ENCODE results near the gene CYB561D2. TPM values are rescaled to one million over a fixed set of nuclear protein-coding genes. Genes with fewer than 3 reads are reported as not detected.

The CYB561D2 gene
- total RNA-seq, 3 donors from 2014 or later (not counting 1 experiment from before 2014, with no cell fraction given): 39.6 to 54.0 (median 50.5) TPM

DNA sequence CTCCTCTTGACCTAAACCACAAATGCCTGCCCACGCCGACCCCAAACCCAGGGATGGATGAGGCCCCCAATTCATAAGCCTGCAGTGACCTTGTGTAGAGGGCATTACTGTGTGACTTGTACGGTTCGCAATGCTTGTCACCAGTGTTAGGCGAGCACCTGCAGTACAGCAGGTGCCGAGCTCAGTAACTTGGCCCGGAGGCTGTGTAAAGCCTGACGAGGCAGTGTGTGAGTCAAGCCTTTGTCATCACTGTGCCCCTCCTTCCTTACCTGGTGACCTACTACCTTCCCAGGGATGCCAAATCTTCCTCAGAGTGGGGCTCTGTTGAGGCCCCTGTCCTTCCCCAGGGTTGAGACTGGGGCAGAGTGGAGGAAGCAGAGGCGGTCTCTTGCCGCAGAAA, 45.8 kb downstream of the CYB561D2 start:
- no peaks in the 10 kb centered on the region for H3K9me3 Mint-ChIP-seq
- no peak for ATAC-seq

DNA sequence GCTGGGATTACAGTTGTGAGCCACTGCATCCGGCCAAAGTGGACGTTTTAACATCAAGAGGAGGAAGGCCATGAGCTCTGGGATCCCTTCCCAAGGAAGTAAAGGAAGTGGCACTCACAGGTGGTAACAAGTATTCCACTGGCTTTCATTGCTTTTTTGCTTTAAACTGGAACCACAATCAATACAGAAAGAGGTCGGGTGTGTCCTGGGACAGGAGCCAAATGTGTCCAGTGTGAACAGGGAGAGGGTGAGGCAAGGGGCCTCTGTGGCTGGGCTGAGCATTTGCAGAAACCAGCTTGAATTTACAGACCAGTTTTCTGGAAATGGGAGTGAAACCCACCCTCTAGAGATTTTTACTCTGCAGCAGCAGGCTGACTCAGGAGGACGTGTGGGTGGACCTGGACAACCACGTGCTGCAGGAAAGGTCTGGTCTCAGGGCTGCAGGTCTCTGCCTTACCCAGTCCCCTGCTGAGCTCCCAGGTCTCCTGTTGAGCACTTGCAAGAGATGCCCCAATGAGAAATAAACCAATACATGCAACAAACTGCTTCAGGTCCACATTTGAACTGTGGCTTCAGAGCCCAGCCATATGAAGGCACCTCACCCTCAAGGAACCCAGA, 51.4 kb downstream of the CYB561D2 start:
- no peaks in the 10 kb centered on the region for H3K36me3 ChIP-seq (ENCODE audit: control insufficient read depth, insufficient read depth, low read length)
- 46% methylated on average over 5 of the region's 5 CpGs for WGBS (ENCODE audit: insufficient coverage)
- H3K36me3 Mint-ChIP-seq: no peaks in the 10 kb centered on the region

More for the DNA sequence above, 45.8 kb downstream of the CYB561D2 start:
- H3K4me3 Mint-ChIP-seq: no peak overlapping the region
- H3K27ac Mint-ChIP-seq: no peak overlapping the region
- H3K4me1 Mint-ChIP-seq: peaks cover 20 to 52% of the 10 kb centered on the region in 2 donors
- no peak for DNase-seq
- no peak overlapping the region for H3K4me3 ChIP-seq (ENCODE audit: low read length)
- H3K27me3 ChIP-seq (ENCODE audit: control insufficient read depth, insufficient read depth, low read length): no peaks in the 10 kb centered on the region
- H3K36me3 ChIP-seq (ENCODE audit: control insufficient read depth, insufficient read depth, low read length): no peaks in the 10 kb centered on the region
- intact Hi-C loops (cut with micrococcal nuclease): no loop called here
- H3K27ac ChIP-seq (ENCODE audit: low read length): no peak overlapping the region
- no peaks in the 10 kb centered on the region for H3K9me3 ChIP-seq (ENCODE audit: control insufficient read depth, insufficient read depth, low read length)
- WGBS (ENCODE audit: insufficient coverage): 89% methylated on average over 10 of the region's 10 CpGs
- no peaks in the 10 kb centered on the region for H3K36me3 Mint-ChIP-seq
- H3K27me3 Mint-ChIP-seq (ENCODE audit: low read depth in 2 of 2): no peaks in the 10 kb centered on the region
- TF ChIP-seq, protein P1, sequence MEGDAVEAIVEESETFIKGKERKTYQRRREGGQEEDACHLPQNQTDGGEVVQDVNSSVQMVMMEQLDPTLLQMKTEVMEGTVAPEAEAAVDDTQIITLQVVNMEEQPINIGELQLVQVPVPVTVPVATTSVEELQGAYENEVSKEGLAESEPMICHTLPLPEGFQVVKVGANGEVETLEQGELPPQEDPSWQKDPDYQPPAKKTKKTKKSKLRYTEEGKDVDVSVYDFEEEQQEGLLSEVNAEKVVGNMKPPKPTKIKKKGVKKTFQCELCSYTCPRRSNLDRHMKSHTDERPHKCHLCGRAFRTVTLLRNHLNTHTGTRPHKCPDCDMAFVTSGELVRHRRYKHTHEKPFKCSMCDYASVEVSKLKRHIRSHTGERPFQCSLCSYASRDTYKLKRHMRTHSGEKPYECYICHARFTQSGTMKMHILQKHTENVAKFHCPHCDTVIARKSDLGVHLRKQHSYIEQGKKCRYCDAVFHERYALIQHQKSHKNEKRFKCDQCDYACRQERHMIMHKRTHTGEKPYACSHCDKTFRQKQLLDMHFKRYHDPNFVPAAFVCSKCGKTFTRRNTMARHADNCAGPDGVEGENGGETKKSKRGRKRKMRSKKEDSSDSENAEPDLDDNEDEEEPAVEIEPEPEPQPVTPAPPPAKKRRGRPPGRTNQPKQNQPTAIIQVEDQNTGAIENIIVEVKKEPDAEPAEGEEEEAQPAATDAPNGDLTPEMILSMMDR (IDR thresholded peaks at IDR 0.05): no peak
- peaks cover 46% of the 10 kb centered on the region for H3K4me1 ChIP-seq (ENCODE audit: control insufficient read depth, insufficient read depth, low read length)

More for the DNA sequence above, 51.4 kb downstream of the CYB561D2 start:
- H3K9me3 ChIP-seq (ENCODE audit: control insufficient read depth, insufficient read depth, low read length): no peaks in the 10 kb centered on the region
- DNase-seq: no peak
- no peak overlapping the region for H3K27ac ChIP-seq (ENCODE audit: low read length)
- no peaks in the 10 kb centered on the region for H3K27me3 ChIP-seq (ENCODE audit: control insufficient read depth, insufficient read depth, low read length)
- H3K4me1 ChIP-seq (ENCODE audit: control insufficient read depth, insufficient read depth, low read length): peaks cover 23% of the 10 kb centered on the region
- intact Hi-C loops (cut with micrococcal nuclease): no loop called here
- Mint-ChIP-seq H3K27ac (no peak overlapping the region), H3K9me3 (peaks cover 0 to 3% of the 10 kb centered on the region in 2 donors), H3K4me3 (no peak overlapping the region), H3K4me1 (peaks cover 7 to 52% of the 10 kb centered on the region in 2 donors), H3K27me3 (ENCODE audit: low read depth in 2 of 2) (no peaks in the 10 kb centered on the region)
- TF ChIP-seq, protein P1 (IDR thresholded peaks at IDR 0.05): no peak
- ATAC-seq: no peak
- no peak overlapping the region for H3K4me3 ChIP-seq (ENCODE audit: low read length)

Other genes with a start within 250 kb of the CYB561D2 start
- 1 to 10 TPM in 1 of 3 donors, under 1 TPM in 2; 0.16 to 1.1 (median 0.78) TPM for gene SEMA3F, start 195.5 kb upstream of the CYB561D2 start, total RNA-seq
- gene GNAT1, start 159.3 kb upstream of the CYB561D2 start, total RNA-seq: not detected
- gene SLC38A3, start 145.6 kb upstream of the CYB561D2 start, total RNA-seq: under 1 TPM in 1 of 3 donors, not detected in 2; 0.82 TPM
- gene GNAI2, start 114.7 kb upstream of the CYB561D2 start, total RNA-seq: 100 to 1,000 TPM; 428 to 467 (median 447) TPM
- 1 to 10 TPM in 1 of 3 donors, under 1 TPM in 2; 0.97 to 2.0 (median 0.99) TPM for gene SEMA3B, start 81.7 kb upstream of the CYB561D2 start, total RNA-seq
- not detected for gene LSMEM2, start 71.8 kb upstream of the CYB561D2 start, total RNA-seq
- 10 to 100 TPM; 27.8 to 39.1 (median 32.1) TPM for gene IFRD2, start 58.4 kb upstream of the CYB561D2 start, total RNA-seq
- gene HYAL3, start 51.5 kb upstream of the CYB561D2 start, total RNA-seq: 1 to 10 TPM in 2 of 3 donors, under 1 TPM in 1; 0.93 to 2.0 (median 1.2) TPM
- gene NAA80, start 51.5 kb upstream of the CYB561D2 start, total RNA-seq: 10 to 100 TPM; 22.2 to 30.3 (median 29.6) TPM
- gene HYAL1, start 47.3 kb upstream of the CYB561D2 start, total RNA-seq: 1 to 10 TPM in 1 of 3 donors, under 1 TPM in 1, not detected in 1; 0.82 to 1.2 TPM
- gene HYAL2, start 28.1 kb upstream of the CYB561D2 start, total RNA-seq: 1 to 10 TPM; 1.2 to 3.7 (median 3.1) TPM
- gene TUSC2, start 22.6 kb upstream of the CYB561D2 start, total RNA-seq: 10 to 100 TPM; 18.4 to 23.4 (median 21.3) TPM
- gene RASSF1, start 10.0 kb upstream of the CYB561D2 start, total RNA-seq: 100 to 1,000 TPM; 298 to 329 (median 305) TPM
- gene ZMYND10, start 5.1 kb upstream of the CYB561D2 start, total RNA-seq: 1 to 10 TPM; 3.0 to 6.3 (median 3.5) TPM
- gene NPRL2, start 87 bp upstream of the CYB561D2 start, total RNA-seq: 10 to 100 TPM; 78.9 to 87.6 (median 80.9) TPM
- gene TMEM115, start 8.7 kb downstream of the CYB561D2 start, total RNA-seq: 10 to 100 TPM; 15.3 to 24.3 (median 22.7) TPM
- gene CACNA2D2, start 152.8 kb downstream of the CYB561D2 start, total RNA-seq: 10 to 100 TPM; 36.5 to 56.4 (median 43.8) TPM
- gene C3orf18, start 216.9 kb downstream of the CYB561D2 start, total RNA-seq: 10 to 100 TPM in 2 of 3 donors, 1 to 10 TPM in 1; 7.5 to 15.3 (median 11.7) TPM
- 10 to 100 TPM; 20.5 to 29.3 (median 28.2) TPM for gene HEMK1, start 218.7 kb downstream of the CYB561D2 start, total RNA-seq